Activated B cell treated with CpG ODN at 0.5 μM for 24 hours (primary cell): ENCODE measurements around the gene ACTL9. TPM values are rescaled to one million over a fixed set of nuclear protein-coding genes. Genes with fewer than 3 reads are reported as not detected.

ENCODE experiments used
- ATAC-seq: fragments of 200-7000 bp; cut with Tn5 transposase; one replicate; pipeline ENCODE4 v1.10.0; 2021; ENCODE audit warnings: low read depth, mild to moderate bottlenecking, moderate library complexity
- CTCF ChIA-PET: fragments of 350-600 bp; sonication (Branson Sonifier 250); formaldehyde crosslinking; loops from one replicate; lab custom pipeline; 2021; ENCODE audit warnings: antibody characterized with exemption; lab: Charles Lee
- POLR2A ChIA-PET: fragments of 350-600 bp; sonication (Branson Sonifier 250); formaldehyde crosslinking; loops from one replicate; lab custom pipeline; 2021; ENCODE audit warnings: antibody characterized with exemption; lab: Charles Lee
- DNase-seq: peaks from one replicate; pipeline ENCODE4 v3.0.0; 2022
- H3K27ac Mint-ChIP-seq: one replicate; pipeline ENCODE4 v1.8.0; 2020; ENCODE audit warnings: mixed read lengths
- H3K27me3 Mint-ChIP-seq: one replicate; pipeline ENCODE4 v1.8.0; 2021; ENCODE audit warnings: mixed read lengths
- H3K36me3 Mint-ChIP-seq: one replicate; pipeline ENCODE4 v1.8.0; 2021; ENCODE audit warnings: low read depth, mixed read lengths
- H3K4me1 Mint-ChIP-seq: one replicate; pipeline ENCODE4 v1.8.0; 2021; ENCODE audit warnings: mixed read lengths
- H3K4me3 Mint-ChIP-seq: one replicate; pipeline ENCODE4 v1.8.0; 2020; ENCODE audit warnings: mild to moderate bottlenecking, mixed read lengths
- H3K9me3 Mint-ChIP-seq: one replicate; pipeline ENCODE4 v1.8.0; 2020; ENCODE audit warnings: mixed read lengths
- CTCF ChIP-seq: fragments of 200-600 bp; IDR thresholded peaks from one replicate; pipeline ENCODE4 v1.8.0; 2022; ENCODE audit warnings: antibody characterized with exemption, mild to moderate bottlenecking
- intact Hi-C: fragments of 100-400 bp; cut with micrococcal nuclease; formaldehyde crosslinking; loops from one replicate; pipeline ENCODE4 v1.15.1; 2024
- total RNA-seq: library from RNA; stranded (reverse); gene quantifications from 2 replicates; pipeline ENCODE4 v1.2.3, GENCODE V29; 2022

ACTL9 gene
- total RNA-seq, 1 donor from 2014 or later, result not detected

GRCh38 chr19:8702350-8702749 is 3.8 kb upstream of the ACTL9 start:
- CTCF ChIA-PET, result no interaction called here
- no peak overlapping the region for H3K4me3 Mint-ChIP-seq

DNA sequence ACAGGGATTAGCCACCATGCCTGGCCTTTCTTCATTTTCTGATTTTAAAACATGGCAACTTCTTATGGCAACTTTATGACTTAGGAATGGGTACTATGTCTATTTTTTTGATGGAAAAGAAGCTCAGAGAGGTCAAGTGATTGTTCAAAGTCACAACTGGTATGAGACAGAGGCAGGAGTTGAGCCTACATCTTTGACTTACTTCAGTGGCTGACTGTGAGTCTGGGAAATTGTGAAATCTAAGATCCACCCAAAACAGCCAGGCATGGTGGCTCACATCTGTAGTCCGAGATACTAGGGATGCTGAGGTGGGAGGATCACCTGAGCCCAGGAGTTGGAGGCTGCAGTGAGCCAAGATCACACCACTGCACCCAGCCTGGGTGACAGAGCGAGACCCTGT is 2.4 kb upstream of the ACTL9 start:
- intact Hi-C loops, result no loop called here
- peaks cover 23% of the 10 kb centered on the region for H3K27me3 Mint-ChIP-seq
- POLR2A ChIA-PET, result no interaction called here
- no peaks in the 10 kb centered on the region for H3K36me3 Mint-ChIP-seq
- no peak overlapping the region for H3K27ac Mint-ChIP-seq
- H3K4me3 Mint-ChIP-seq, result no peak overlapping the region
- peaks cover 4% of the 10 kb centered on the region for H3K4me1 Mint-ChIP-seq
- CTCF ChIA-PET, result no interaction called here
- DNase-seq (no peak), ATAC-seq (no peak)
- TF ChIP-seq CTCF, result no peak
- H3K9me3 Mint-ChIP-seq, result no peaks in the 10 kb centered on the region

More at GRCh38 chr19:8702350-8702749, 3.8 kb upstream of the ACTL9 start:
- TF ChIP-seq CTCF, result no peak
- H3K9me3 Mint-ChIP-seq, result no peaks in the 10 kb centered on the region
- peaks cover 4% of the 10 kb centered on the region for H3K4me1 Mint-ChIP-seq
- POLR2A ChIA-PET, result no interaction called here
- DNase-seq (no peak), ATAC-seq (no peak)
- intact Hi-C loops, result no loop called here
- H3K36me3 Mint-ChIP-seq, result no peaks in the 10 kb centered on the region
- H3K27ac Mint-ChIP-seq, result no peak overlapping the region
- H3K27me3 Mint-ChIP-seq, result peaks cover 15% of the 10 kb centered on the region

DNA sequence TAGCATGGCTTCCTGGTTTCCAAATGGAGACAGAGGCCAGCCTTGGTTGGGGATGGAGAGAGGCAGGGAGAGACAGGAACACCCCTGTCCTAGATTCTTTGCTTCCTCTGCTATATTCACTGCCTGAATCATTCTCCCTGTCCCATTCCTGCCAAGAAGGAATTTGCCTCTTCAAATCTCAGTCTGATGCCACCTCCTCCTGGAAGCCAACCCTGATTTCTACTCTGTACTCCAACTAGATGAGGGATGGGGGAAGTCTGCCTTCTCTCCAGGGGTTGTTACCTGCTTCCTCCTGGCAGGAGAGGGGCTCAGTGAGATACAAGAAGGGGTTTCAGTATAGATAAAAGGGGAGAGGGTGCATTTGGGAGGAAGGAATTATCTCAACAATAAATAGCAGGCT is 1.3 kb upstream of the ACTL9 start:
- ChIA-PET CTCF (no interaction called here), POLR2A (no interaction called here)
- intact Hi-C loops, result no loop called here
- Mint-ChIP-seq H3K9me3 (no peaks in the 10 kb centered on the region), H3K36me3 (no peaks in the 10 kb centered on the region), H3K27me3 (peaks cover 30% of the 10 kb centered on the region), H3K27ac (no peak overlapping the region), H3K4me1 (peaks cover 4% of the 10 kb centered on the region), H3K4me3 (no peak overlapping the region)
- no peak for DNase-seq
- TF ChIP-seq CTCF, result no peak
- no peak for ATAC-seq

- H3K36me3 Mint-ChIP-seq, result no peaks in the 10 kb centered on the region
- no peak for DNase-seq
- TF ChIP-seq CTCF, result no peak
- no peak for ATAC-seq
- H3K9me3 Mint-ChIP-seq, result no peaks in the 10 kb centered on the region
- CTCF ChIA-PET, result no interaction called here
- no peak overlapping the region for H3K4me3 Mint-ChIP-seq
- intact Hi-C loops, result no loop called here
- no peak overlapping the region for H3K27ac Mint-ChIP-seq
- H3K4me1 Mint-ChIP-seq, result peaks cover 4% of the 10 kb centered on the region
- peaks cover 36% of the 10 kb centered on the region for H3K27me3 Mint-ChIP-seq
- POLR2A ChIA-PET, result no interaction called here
Observed at GRCh38 chr19:8697671-8698432, 743 bp downstream of the ACTL9 start.

DNA sequence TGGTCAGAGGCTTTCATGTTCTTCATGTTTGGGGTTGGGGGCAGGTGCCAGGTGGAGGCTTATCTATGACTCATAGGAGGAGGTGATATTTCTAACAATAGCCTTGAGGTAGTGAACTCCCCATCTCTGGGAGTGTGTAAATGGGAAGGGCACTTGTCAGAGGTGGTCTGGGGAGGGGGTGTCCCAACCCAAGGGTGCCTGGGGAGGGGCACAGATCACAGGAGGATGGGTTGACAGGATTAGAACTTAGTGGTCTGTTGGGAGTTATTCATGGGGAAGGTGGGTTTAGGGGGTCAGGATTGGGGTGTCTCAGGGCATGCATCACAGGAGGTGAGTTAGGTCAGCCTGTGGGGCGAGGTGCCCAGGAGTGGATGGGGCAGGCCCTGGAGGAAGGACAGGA is 1.6 kb downstream of the ACTL9 start:
- ChIA-PET POLR2A (no interaction called here), CTCF (no interaction called here)
- no peaks in the 10 kb centered on the region for H3K4me1 Mint-ChIP-seq
- ATAC-seq (no peak), DNase-seq (no peak)
- H3K27me3 Mint-ChIP-seq, result peaks cover 36% of the 10 kb centered on the region
- intact Hi-C loops, result no loop called here
- H3K4me3 Mint-ChIP-seq, result no peak overlapping the region
- no peaks in the 10 kb centered on the region for H3K36me3 Mint-ChIP-seq
- no peaks in the 10 kb centered on the region for H3K9me3 Mint-ChIP-seq
- no peak overlapping the region for H3K27ac Mint-ChIP-seq
- no peak for TF ChIP-seq CTCF
